Astrocyte (in vitro differentiated cells and primary cell): ENCODE data around the gene ZNRF4.

ENCODE experiments used
- CTCF ChIP-seq: IDR thresholded peaks from 2 replicates; pipeline ENCODE4 v1.5.1; 2011; ENCODE audit warnings: low read depth, mild to moderate bottlenecking, inconsistent platforms, low read length, moderate library complexity; ENCODE audit not compliant: insufficient read depth
- EZH2 ChIP-seq: IDR thresholded peaks from 2 replicates; pipeline ENCODE4 v1.6.1; 2012; ENCODE audit warnings: mild to moderate bottlenecking, low read length, inconsistent platforms; ENCODE audit not compliant: insufficient read depth

- TF ChIP-seq EZH2 (no peak), CTCF (no peak)
Measured at GRCh38 chr19:5430237-5430636, 25.0 kb upstream of the ZNRF4 start.
